HG03432 (cell line): ENCODE data around the gene CDH4.

ENCODE experiments used
- ATAC-seq: cut with Tn5 transposase; IDR thresholded peaks from one replicate; pipeline ENCODE4 v1.9.1; 2021; ENCODE audit warnings: mild to moderate bottlenecking, moderate library complexity; ENCODE audit not compliant: unreplicated experiment

Gene CDH4

GRCh38 chr20:61613917-61614705 lies 362.1 kb downstream of the CDH4 start:
- no peak for ATAC-seq

GRCh38 chr20:61614706-61615100 lies 362.6 kb downstream of the CDH4 start:
- no peak for ATAC-seq

DNA sequence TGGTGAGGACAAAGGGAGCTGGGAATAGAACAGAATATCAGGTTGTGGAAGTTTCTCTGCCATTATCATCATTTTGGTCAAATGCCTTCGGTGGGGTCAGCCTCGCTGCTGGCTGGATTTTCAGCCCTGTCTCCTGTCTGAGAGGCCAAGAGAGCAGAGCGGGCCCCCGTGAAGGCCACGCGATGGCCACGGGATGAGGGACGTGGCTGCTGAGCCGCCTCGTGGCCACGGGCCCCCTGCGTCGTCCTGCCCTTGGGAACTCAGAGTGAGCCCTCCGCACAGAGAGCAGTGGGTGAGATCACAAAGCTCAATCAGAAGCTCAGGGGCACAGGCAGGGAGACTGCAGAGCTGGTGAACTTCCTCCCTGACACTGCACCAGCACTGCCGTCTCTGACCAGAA lies 363.7 kb downstream of the CDH4 start:
- no peak for ATAC-seq

DNA sequence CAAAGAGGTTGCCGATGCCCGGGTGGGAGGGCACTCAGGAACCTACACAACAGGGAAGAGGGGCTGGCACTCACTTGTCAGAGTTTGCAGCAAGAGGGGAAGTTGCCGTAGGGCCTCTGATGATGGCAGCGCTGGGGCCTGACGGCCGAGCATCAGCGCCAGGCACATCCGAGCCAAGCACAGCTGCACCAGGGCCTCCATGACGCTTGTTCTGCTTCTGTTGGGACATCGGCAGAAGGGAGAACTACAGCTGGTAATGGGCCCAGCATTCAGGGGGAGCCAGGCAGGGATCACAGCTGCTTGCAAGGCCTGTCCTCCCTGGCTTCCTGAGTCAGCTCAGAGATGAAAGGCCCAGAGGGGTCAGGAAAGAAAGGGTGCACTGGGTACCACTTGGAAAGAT lies 367.7 kb downstream of the CDH4 start:
- ATAC-seq: no peak

GRCh38 chr20:61620174-61620573 lies 368.1 kb downstream of the CDH4 start:
- no peak for ATAC-seq

DNA sequence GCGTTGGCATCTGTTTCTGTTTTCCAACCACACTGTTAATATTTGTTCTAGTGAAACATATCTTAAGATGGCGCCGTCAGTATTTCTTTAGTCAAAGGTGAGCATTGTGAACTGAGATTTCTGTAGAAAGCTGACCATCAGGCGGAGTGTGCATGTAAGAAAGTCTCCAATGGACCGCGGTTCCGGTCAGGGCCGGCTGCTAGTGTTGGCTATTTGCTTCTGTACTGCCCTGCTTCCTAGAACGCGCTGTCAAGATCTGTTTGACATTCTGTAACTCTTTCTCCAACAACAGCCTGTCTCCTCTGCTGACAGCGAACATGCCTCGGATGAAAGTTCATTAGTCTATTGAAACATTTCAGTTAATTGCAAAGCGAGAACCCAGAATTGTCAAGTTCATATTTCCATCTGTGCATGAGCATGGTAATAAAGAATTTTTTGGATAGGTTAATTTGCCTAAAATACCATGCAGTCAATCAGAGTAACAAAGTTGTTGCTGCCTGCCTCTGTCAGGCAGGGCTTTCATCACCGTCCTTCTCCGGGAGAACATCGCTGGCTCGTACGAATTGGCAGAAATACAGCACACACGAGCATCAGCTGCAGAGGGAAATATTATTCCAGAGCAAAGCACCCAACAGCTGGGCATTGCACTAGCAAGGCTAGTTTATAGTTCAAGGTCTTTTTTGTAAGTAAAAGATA lies 369.1 kb downstream of the CDH4 start:
- ATAC-seq: no peak

GRCh38 chr20:61621852-61622251 lies 369.8 kb downstream of the CDH4 start:
- ATAC-seq: no peak

DNA sequence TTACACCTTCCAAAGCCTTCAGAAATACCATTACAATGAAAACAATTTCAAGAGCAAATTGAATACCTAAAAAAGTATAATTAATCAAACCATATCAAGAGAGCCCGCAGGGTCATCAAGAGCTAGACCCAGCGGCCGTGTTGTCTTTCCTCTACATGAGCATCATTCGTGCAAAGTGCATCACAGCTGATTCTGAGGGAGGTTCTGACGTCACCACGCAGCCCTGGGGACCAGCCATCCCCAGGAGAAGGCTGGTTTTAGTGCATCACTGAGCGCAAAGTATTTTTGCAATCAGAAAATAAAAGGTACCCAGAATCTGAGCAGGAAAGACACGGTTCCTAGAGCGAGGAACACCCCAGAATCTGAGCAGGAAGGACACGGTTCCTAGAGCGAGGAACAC lies 371.4 kb downstream of the CDH4 start:
- ATAC-seq: no peak

GRCh38 chr20:61625246-61625645 lies 373.2 kb downstream of the CDH4 start:
- no peak for ATAC-seq

DNA sequence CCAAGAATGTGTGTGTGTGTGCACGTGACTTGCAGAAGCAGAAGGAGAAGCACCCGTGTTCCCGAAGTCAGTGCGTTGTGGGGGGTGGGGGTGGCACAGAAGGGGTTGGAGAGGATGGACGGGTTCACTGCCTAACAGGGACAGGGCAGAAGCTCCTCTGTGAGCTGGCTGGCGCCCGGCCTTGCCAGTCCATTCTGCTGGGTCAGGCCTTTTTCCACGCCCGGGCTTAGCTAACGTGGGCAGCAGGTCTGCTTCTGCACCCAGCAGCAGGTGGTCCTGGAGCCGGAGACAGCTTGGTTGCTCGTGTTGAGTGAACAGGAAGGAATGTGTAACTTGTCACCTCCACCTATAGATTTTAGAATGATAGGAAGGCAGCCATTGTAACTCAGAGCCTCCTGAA lies 374.4 kb downstream of the CDH4 start:
- ATAC-seq: no peak

DNA sequence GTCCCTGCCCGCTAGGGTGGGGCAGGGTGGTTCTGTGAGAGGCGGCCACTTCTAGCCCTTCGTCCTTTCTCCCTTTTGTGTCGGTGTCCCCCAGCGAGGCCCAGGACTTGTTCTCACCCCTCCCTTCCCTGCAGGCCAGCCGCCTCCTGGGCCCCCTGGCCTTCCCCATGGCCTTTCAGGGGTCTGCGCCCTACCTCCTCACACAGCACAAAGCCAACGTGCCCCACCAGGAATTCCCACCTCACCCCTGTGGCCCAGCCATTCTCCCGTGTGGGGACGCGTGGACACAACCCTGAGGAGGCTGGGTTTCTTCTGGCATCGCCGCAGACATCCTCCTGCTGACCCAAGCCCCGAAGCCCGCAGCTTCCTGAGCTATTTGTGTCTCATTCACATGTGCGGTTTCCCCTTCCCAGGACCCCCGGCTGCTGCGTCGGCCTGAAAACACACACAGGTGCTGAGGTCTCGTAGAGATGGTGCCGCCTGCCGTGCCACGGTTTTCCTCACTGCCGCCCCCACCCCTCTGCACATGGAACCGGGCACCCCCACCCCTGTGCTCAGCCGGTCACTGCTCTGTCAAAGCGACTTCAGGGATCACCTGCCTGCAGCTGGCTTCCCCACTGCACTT lies 375.8 kb downstream of the CDH4 start:
- no peak for ATAC-seq

DNA sequence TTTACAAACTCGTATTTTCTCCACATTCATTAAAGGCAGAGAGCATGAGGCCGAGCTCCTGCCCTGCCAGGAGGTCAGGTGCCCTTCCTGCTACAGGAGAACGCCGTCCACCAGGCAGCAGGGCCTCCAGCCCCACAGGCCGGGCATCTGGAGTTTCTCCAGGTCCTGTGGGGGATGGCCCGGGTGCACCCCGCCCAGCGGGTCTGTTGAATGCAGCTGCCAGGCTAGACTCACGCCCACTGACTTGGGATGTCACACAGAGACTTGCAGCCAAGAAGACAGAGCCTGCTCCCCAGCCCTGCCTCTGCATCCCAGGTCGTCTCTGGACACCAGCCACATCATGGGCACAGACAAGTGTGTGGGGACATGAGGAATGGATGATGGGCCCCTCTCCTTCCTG lies 376.4 kb downstream of the CDH4 start:
- no peak for ATAC-seq

GRCh38 chr20:61628901-61629601 lies 377.0 kb downstream of the CDH4 start:
- ATAC-seq: no peak

DNA sequence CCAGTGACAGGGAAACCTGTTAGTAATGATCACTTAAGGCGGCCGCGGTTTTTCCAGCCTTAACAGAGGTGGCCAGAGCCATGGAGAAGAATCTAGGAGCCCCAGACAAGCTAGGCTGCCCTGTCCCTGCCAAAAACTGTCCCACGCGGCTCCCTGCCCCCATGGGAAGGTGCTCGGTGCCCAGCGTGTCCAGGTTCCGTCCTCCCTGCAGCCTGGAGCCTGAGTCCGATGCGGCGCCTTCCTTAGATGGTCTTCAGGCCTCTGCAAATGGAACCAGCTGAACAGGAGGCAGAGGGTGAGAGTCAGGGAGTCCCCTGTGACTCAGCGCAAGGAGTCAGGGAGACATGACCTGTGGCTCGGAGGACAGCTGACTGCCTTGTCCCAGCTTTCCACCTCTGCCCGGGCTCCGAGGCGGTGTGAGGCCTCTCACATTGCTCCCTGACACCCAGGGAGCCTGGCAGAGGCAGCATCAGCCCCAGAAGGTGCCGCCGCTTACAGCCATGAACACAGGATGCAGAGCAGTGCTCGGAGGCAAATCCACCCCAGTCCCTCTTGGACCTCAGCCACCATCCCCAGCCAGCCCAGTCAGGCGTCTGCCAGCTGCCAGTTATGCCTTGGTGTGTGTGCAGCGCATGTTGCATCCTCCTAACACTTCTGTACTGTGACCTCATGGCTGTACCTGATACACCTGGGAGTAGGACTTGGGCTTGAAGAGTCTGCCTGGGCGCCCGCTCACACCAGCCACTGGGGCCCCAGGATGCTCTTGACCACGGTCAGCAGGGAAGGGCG lies 377.7 kb downstream of the CDH4 start:
- no peak for ATAC-seq

GRCh38 chr20:61630391-61630650 lies 378.3 kb downstream of the CDH4 start:
- no peak for ATAC-seq

DNA sequence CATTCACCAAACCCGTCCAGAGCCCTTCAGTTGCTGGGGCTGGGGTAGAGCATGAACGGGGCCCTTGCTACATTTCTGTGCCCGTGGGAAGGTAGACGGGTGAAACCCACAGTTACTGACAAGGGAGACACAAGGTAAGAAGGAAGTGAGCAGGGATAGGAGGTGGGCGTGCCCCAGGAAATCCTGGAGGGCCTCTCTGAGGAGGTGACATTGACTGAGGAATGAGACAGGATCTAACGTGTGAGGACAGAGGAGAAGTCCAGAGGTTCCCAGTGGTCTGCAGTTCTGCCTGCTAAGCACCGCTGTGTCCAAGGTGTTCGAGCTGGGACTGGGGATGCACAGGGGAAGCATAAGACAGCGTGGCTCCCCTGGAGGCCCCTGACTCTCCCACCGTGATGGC lies 378.8 kb downstream of the CDH4 start:
- ATAC-seq: no peak

DNA sequence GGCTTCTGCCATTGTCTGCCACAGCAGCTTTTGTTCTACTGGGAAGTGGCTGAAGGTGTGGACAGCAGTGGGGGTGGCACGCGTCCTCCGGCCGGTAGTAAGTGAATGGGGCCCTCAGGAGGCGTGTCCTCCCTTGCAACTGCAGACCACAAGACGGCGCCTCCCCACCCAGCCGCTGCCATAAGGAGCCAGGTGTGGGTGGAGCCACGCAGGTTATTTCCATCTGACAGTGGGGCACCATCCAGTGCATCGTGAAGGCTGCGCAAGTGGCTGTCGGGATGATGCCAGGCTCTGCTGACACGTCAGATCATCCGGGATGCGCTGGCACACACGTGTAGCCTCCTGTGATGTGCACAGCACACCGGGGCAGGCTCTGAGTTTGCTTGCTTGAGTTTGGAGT lies 379.7 kb downstream of the CDH4 start:
- ATAC-seq: no peak

- ATAC-seq: no peak
Measured at GRCh38 chr20:61633004-61633403, 380.9 kb downstream of the CDH4 start.

DNA sequence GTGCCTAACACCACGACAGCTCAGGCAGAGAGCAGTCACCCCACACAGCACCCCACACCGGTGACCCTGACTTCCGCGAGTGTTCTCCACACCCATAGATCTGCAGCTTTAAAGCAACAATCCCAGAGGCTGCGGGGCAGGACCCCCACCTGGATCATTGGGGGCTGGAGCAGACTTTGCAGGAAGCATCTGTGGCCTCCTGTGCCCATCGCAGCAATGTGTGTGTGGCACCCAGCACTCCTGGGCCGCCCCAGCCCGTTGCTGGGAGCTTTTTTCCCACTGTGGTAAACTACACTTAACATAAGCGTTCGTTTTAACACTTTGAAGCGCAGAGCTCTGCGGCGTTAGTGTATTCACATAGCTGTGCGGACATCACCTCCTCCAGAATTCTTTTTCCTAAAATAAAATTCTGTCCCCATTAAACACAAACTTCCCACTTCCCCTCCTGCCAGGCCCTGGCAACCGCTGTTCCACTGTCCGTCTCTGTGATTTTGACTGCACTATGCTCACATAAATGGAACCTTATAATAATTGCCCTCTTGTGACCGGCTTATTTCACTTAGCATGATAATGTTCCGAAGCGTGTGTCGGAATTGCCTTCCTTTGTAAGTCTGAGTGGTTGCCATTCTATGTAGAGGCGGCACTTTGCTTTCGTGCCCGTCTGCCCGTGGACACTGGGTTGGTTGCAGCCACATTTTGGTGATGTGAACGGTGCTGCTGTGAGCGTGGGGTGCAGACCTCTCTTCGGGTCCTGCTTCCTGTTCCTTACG lies 382.5 kb downstream of the CDH4 start:
- no peak for ATAC-seq

DNA sequence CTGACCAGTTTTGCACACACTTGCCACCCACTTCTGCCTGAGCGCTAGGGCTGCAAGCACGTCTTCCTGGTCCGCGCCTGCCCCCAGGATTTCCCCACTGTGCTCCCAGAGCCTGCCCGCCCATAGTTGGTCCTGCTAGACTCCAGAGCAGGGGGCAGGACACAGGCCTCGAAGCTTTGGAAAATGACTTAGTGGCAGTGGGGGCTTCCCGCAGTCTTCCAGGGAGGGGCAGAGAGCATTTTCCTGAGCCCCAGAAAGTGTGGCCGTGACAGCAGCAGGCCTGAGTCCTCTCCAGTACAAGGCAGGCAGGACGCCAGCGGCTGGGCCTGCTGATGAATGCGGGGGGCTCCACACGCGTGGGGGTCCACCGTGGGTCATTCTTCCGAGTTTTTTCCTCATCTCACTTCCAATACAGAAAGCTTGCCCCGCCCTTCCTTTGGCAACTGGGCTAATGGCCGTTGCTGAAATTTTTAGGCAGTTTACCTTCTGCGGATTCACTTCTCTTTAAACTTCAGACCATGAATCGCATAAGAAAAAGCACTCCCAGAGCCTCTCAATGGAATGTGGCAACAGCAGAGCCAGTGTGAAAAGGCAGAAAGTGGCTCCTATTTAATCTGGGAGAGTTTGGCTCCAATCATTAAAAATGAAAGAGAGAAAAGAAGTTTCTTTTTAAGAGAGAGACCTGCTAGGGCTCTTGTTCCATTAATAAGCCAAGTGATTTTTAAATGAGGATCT lies 383.8 kb downstream of the CDH4 start:
- no peak for ATAC-seq
